Ovary (tissue), 9 donors: ENCODE measurements around the gene WFIKKN1. TPM values are rescaled to one million over a fixed set of nuclear protein-coding genes. Genes with fewer than 3 reads are reported as not detected.
A peak's percentile ranks its signal among the peaks of the same experiment; 100 is the strongest.

Source experiments
- DNase-seq, 5 donors: peaks; one replicate each; pipeline ENCODE4 v3.0.0-alpha.2; 2019 to 2020
- H3K27ac ChIP-seq, 2 donors: fragments of 200-600 bp; one replicate each; pipeline versions ENCODE4 v1.5.1 to v1.8.0; 2019 to 2022
- H3K27me3 ChIP-seq: fragments of 200-600 bp; one replicate; pipeline ENCODE4 v1.8.0; 2022
- H3K36me3 ChIP-seq: fragments of 200-600 bp; sonication (generic); one replicate; pipeline ENCODE4 v1.5.1; 2019
- H3K4me1 ChIP-seq: one replicate; pipeline ENCODE4 v1.8.1; 2013; ENCODE audit warnings: mild to moderate bottlenecking, moderate library complexity; ENCODE audit not compliant: insufficient read depth
- H3K4me3 ChIP-seq: fragments of 200-600 bp; sonication (generic); one replicate; pipeline ENCODE4 v1.5.1; 2017
- H3K9me3 ChIP-seq, 2 donors: fragments of 200-600 bp in 1 of 2; sonication (generic) in 1 of 2; one replicate each; pipeline versions ENCODE4 v1.5.1 to v1.8.1; 2013 to 2019; ENCODE audit warnings: mild to moderate bottlenecking in 1 of 2, moderate library complexity in 1 of 2
- EP300 ChIP-seq: sonication (generic); formaldehyde crosslinking; IDR thresholded peaks from one replicate; pipeline ENCODE4 v1.6.1; 2017; ENCODE audit warnings: antibody characterized with exemption
- POLR2A ChIP-seq: fragments of 450-650 bp; IDR thresholded peaks from one replicate; pipeline ENCODE4 v1.6.1; 2017; ENCODE audit warnings: antibody characterized with exemption, mild to moderate bottlenecking, moderate library complexity
- WGBS, 3 donors: extraction: QIAGEN DNeasy Blood & Tissue Kit in 1 of 3; methylation state at CpG; one replicate each; pipeline versions ENCODE4 v1.1.5 to v1.1.7; 2013 to 2017; 5-methylcytosine and 5-hydroxymethylcytosine counted together
- intact Hi-C, 4 donors: fragments of 100-400 bp; cut with DNase I; formaldehyde crosslinking; loops; one replicate each; pipeline versions ENCODE4 v1.11.0 to v1.15.1; 2022 to 2023
- polyA plus RNA-seq, 2 donors: library from polyadenylated mRNA; stranded (reverse); fragments of 200-250 nt in 1 of 2; fragments of 350-450 nt in 1 of 2; fragmentation: Illumina TruSeq in 1 of 2; extraction: RNeasy Lipid Tissue Mini Kit (QIAGEN cat#74804) in 1 of 2; gene quantifications; one replicate each; pipeline ENCODE4 v1.2.3, GENCODE V29; 2013 to 2014
- total RNA-seq, 7 donors: library from RNA; depleted of rRNA in 2 of 7; stranded (reverse); fragments of >200 nt in 2 of 7; fragmentation: NEBNext Ultra II Directional in 3 of 7; extraction: Animal tissue kit (Norgen Biotek cat#: 25700) in 3 of 7; gene quantifications; one replicate each; pipeline versions ENCODE4 v1.1.0 to v1.2.4, GENCODE V29; 2016 to 2023
- TF ChIP-seq, protein P1 (sequence below), 3 donors: fragments of 450-650 bp in 2 of 3; fragments of 200-600 bp in 1 of 3; IDR thresholded peaks; one replicate each; pipeline versions ENCODE4 v1.5.1 to v1.8.0; 2016 to 2022; ENCODE audit warnings: antibody characterized with exemption in 3 of 3, mild to moderate bottlenecking in 1 of 3
- donor health status: DM: no; HTN: no; CAD: no; lungs with moderate emphysema.
- donor health status: DM: no; HTN: no; CAD: no.
- donor health status: Bipolar disorder and iron deficiency.
- donor health status: DM: yes; HTN: yes; CAD: no.
- donor health status: DM: no; HTN: no; CAD: no.
- donor health status: DM: yes; HTN: yes; CAD: no.

The WFIKKN1 gene
- total and polyA plus RNA-seq, 9 donors, result 0.10 to 2.6 (median 1.1) TPM

DNA sequence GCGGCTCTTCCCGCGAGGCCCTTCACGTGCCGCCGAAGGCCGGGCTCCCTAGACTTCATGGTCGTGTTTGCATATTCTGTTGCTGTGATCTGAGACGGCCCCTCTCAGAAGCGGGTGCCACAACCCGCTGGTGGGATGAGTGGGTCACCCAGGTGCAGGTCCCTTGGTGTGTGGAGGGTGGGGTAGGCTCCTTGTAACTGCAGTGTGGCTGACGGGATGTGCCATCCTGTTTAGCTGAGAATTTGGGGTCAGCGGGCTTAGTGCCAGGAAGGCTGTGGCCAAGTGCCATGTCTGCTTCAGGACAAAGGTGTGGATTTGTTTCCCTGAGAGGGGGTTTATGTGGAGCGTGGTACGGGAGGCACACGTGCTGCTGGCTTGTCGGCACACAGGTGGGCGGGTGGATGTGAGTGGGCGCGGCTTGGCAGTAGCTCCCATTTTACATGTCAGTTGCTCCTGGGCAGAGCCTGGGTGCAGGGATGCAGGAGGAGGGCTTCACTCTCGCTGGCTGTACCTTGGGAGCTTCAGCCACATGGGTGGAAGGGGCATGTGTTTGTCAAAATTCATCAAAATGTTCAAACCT is 9.2 kb upstream of the WFIKKN1 start:
- DNase-seq, result peak in 1 of 5 donors; percentile 50
- intact Hi-C loops, result no loop called here
- Histone ChIP-seq H3K27me3 (no peaks in the 10 kb centered on the region), H3K4me1 (peaks cover 2% of the 10 kb centered on the region), H3K27ac (no peak overlapping the region), H3K36me3 (no peaks in the 10 kb centered on the region), H3K4me3 (no peak overlapping the region), H3K9me3 (no peaks in the 10 kb centered on the region)
- 79 to 81% (median 81%) methylated on average over 21 of the region's 21 CpGs for WGBS, 3 donors
- no peak for TF ChIP-seq POLR2A
- TF ChIP-seq, protein P1, sequence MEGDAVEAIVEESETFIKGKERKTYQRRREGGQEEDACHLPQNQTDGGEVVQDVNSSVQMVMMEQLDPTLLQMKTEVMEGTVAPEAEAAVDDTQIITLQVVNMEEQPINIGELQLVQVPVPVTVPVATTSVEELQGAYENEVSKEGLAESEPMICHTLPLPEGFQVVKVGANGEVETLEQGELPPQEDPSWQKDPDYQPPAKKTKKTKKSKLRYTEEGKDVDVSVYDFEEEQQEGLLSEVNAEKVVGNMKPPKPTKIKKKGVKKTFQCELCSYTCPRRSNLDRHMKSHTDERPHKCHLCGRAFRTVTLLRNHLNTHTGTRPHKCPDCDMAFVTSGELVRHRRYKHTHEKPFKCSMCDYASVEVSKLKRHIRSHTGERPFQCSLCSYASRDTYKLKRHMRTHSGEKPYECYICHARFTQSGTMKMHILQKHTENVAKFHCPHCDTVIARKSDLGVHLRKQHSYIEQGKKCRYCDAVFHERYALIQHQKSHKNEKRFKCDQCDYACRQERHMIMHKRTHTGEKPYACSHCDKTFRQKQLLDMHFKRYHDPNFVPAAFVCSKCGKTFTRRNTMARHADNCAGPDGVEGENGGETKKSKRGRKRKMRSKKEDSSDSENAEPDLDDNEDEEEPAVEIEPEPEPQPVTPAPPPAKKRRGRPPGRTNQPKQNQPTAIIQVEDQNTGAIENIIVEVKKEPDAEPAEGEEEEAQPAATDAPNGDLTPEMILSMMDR (IDR thresholded peaks at IDR 0.05), result no peak
- no peak for TF ChIP-seq EP300

DNA sequence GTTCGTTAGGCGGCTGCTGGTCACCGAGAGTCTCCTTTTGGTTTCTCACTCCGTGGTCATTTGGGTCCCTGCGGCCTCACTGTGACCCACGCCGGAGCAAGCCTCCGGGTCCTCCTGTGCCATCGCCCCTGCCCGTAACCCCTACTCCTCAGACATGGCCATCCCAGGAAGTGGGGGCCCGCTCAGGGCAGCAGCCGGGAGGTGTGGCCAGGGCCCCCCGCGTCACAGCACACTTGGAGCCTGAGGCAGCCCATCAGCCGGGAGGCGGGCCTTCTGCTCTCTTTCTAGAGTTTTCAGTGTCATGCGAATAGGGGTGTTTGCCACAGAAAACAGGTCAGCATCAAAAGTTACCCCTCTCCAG is 7.9 kb upstream of the WFIKKN1 start:
- H3K4me3 ChIP-seq, result no peak overlapping the region
- DNase-seq, result no peak
- no peaks in the 10 kb centered on the region for H3K9me3 ChIP-seq
- TF ChIP-seq, protein P1 (IDR thresholded peaks at IDR 0.05), result no peak
- TF ChIP-seq POLR2A (no peak), EP300 (no peak)
- H3K27ac ChIP-seq, result no peak overlapping the region
- 93 to 96% (median 96%) methylated on average over 17 of the region's 17 CpGs for WGBS, 3 donors
- no peaks in the 10 kb centered on the region for H3K27me3 ChIP-seq
- peaks cover 2% of the 10 kb centered on the region for H3K4me1 ChIP-seq
- intact Hi-C loops, result no loop called here
- H3K36me3 ChIP-seq, result no peaks in the 10 kb centered on the region

DNA sequence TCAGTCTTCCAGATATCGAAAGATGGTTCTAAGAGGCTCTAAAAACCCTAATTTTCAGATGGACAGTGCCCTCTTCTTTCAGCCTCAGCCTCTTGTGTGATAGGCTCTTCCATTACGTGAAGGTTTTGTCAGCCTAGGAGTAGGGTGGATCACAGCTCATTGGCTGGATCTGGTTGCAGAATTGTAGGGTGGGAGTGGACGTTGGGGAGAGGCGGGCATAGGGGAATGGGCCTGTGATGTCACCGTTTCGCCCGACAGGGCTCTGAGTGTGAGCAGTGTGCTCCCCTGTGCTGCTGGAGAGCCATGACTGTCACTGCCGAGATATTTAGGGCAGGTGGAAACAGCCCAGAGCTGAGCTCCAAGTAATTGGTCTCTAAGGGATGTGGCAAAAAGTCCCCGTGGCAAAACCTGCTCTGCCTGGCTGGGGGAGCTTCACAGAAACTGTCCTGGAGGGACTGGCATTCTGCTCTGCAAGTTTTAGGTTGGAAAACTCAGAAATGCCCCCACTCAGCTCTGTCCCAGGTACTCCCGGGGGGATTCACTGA is 6.2 kb upstream of the WFIKKN1 start:
- H3K27ac ChIP-seq, result no peak overlapping the region
- no peaks in the 10 kb centered on the region for H3K9me3 ChIP-seq
- 77 to 87% (median 82%) methylated on average over 9 to 10 of the region's 10 CpGs for whole genome bisulfite sequencing, 3 donors
- H3K4me1 ChIP-seq, result peaks cover 2% of the 10 kb centered on the region
- no peaks in the 10 kb centered on the region for H3K27me3 ChIP-seq
- no peak for DNase-seq
- H3K4me3 ChIP-seq, result no peak overlapping the region
- H3K36me3 ChIP-seq, result no peaks in the 10 kb centered on the region
- intact Hi-C loops, result loop anchor here in 1 of 4 donors (5.0 kb wide), 1 partner anchor 32 kb away; the partner anchor contains the start of gene RAB40C
- no peak for TF ChIP-seq EP300
- TF ChIP-seq POLR2A, result no peak
- TF ChIP-seq, protein P1 (IDR thresholded peaks at IDR 0.05), result no peak

DNA sequence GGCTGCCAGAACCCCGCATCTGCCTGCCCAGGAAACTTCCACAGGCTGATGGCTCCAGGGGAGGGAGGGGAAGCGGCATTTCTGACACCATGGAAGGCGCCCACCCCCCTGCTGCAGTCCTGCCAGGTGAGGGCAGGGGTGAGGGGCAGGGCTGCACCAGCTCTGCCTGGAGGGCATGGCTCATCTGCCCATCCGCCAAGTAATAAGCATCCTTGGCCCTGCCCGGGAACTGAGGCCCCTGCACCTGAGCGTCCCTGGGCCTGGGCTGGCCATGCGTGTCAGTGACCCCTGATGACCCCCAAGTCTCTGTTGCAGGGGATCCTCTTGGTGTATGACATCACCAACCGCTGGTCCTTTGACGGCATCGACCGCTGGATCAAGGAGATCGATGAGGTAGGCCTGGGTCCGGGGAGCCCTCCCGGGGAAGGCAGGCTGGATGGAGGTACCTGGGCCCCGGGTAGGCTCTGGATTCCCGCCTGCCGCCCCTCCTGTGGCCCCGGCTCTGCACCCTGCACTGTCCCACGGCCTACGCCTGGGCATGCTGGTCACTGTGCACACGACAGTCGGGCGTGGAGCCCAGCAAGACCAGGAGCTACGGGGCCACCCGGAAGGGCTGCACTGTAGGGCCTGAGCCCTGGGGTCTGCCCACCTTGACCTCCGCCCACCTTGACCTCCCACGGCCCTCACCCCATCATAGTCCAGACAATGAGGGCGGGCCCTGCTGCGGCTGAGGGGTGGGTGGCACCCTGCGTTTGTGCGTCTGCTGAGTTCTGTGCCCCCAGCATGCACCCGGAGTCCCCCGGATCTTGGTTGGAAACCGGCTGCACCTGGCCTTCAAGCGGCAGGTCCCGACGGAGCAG is 5.4 kb upstream of the WFIKKN1 start:
- intact Hi-C loops, result loop anchor here in 1 of 4 donors (5.0 kb wide), 1 partner anchor 33 kb away; the partner anchor contains the start of gene RAB40C
- H3K4me3 ChIP-seq, result no peak overlapping the region
- DNase-seq, result no peak
- no peaks in the 10 kb centered on the region for H3K9me3 ChIP-seq
- H3K4me1 ChIP-seq, result peaks cover 8% of the 10 kb centered on the region
- H3K27ac ChIP-seq, result no peak overlapping the region
- 91 to 94% (median 92%) methylated on average over 33 to 37 of the region's 37 CpGs for WGBS, 3 donors
- TF ChIP-seq EP300, result no peak
- TF ChIP-seq POLR2A, result no peak
- TF ChIP-seq, protein P1 (IDR thresholded peaks at IDR 0.05), result no peak
- H3K36me3 ChIP-seq, result no peaks in the 10 kb centered on the region
- H3K27me3 ChIP-seq, result no peaks in the 10 kb centered on the region
